Measurements from ENCODE around the gene PHF3.

PHF3 gene

DNA sequence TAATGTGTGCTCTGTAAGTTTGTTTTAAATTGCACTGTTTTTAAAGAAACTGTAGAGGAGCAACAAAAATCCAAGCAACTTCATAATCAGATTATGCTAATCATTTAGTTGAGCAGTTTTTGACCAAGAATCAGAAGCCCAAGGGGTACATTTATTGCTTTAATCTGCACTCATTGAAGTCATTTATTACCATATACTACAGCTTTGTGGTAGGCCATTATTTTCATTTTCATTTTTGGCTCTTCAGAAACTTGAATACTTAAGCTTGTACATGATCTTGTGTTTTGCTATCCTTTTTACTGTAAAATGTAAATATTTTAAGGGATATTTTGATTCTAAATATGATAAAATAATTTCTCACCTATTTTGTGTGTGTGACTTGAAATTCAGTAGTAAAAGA, 78.5 kb downstream of the PHF3 start:
- no peak for TF ChIP-seq CTCF (IDR thresholded peaks at IDR 0.05; ENCODE audit: insufficient read depth, low read length, poor library complexity, severe bottlenecking)
- H3K27me3 ChIP-seq (replicated peaks; ENCODE audit: control insufficient read depth, insufficient read depth, low read length), result no peaks in the 10 kb centered on the region
- no peak for DNase-seq (ENCODE audit: extremely low read depth, insufficient read length)
- no peak overlapping the region for H3K4me3 ChIP-seq (replicated peaks; ENCODE audit: low read depth, low read length)
- peaks cover 6% of the 10 kb centered on the region for H3K36me3 ChIP-seq (ENCODE audit: control insufficient read depth, insufficient read depth, low read length)

DNA sequence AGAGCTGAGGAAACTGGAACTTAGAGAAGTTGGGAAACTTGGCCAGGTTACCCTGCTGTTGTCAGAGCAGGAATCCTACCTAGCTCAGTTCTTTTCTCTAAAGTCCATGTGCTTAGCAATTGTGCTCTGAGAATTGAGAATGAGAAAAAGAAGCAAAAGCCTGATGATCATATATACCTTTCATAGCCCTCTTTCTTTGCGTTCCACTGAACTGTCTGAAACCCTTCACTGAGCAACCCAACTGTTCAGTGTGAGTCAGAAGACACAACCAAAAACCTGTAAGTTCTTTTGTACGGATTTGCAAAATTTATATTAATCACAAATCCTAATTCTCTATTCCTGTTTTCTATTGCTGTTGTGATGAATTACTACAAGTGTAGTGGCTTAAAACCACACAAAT, 80.6 kb downstream of the PHF3 start:
- Histone ChIP-seq H3K4me3 (replicated peaks; ENCODE audit: low read depth, low read length) (no peak overlapping the region), H3K36me3 (ENCODE audit: control insufficient read depth, insufficient read depth, low read length) (peaks cover 3% of the 10 kb centered on the region), H3K27me3 (replicated peaks; ENCODE audit: control insufficient read depth, insufficient read depth, low read length) (no peaks in the 10 kb centered on the region)
- DNase-seq (ENCODE audit: extremely low read depth, insufficient read length), result no peak
- no peak for TF ChIP-seq CTCF (IDR thresholded peaks at IDR 0.05; ENCODE audit: insufficient read depth, low read length, poor library complexity, severe bottlenecking)

DNA sequence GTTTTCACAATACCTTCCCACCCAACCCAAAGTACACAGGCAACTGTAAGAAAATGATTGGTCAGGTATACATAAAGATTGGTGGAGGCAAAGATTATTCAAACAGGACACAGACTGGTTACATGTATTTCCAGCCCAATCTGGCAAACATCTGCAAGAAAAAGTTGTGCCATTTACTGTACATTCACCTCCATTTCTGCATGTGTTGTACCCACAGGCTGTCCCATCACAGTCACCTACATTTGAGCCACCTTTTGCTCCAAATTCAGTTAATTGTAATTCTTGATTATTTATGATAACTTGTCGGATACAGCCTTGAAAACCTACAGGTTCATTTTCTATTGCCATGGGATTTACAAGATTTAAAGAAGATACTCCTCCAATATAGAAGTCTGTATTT, 85.6 kb downstream of the PHF3 start:
- TF ChIP-seq CTCF (IDR thresholded peaks at IDR 0.05; ENCODE audit: insufficient read depth, low read length, poor library complexity, severe bottlenecking), result no peak
- no peaks in the 10 kb centered on the region for H3K36me3 ChIP-seq (ENCODE audit: control insufficient read depth, insufficient read depth, low read length)
- H3K4me3 ChIP-seq (replicated peaks; ENCODE audit: low read depth, low read length), result no peak overlapping the region
- no peaks in the 10 kb centered on the region for H3K27me3 ChIP-seq (replicated peaks; ENCODE audit: control insufficient read depth, insufficient read depth, low read length)
- no peak for DNase-seq (ENCODE audit: extremely low read depth, insufficient read length)

GRCh38 chr6:63724721-63725120, 89.1 kb downstream of the PHF3 start:
- no peak for TF ChIP-seq CTCF (IDR thresholded peaks at IDR 0.05; ENCODE audit: insufficient read depth, low read length, poor library complexity, severe bottlenecking)
- Histone ChIP-seq H3K36me3 (ENCODE audit: control insufficient read depth, insufficient read depth, low read length) (no peaks in the 10 kb centered on the region), H3K27me3 (replicated peaks; ENCODE audit: control insufficient read depth, insufficient read depth, low read length) (no peaks in the 10 kb centered on the region), H3K4me3 (replicated peaks; ENCODE audit: low read depth, low read length) (no peak overlapping the region)
- DNase-seq (ENCODE audit: extremely low read depth, insufficient read length), result no peak

DNA sequence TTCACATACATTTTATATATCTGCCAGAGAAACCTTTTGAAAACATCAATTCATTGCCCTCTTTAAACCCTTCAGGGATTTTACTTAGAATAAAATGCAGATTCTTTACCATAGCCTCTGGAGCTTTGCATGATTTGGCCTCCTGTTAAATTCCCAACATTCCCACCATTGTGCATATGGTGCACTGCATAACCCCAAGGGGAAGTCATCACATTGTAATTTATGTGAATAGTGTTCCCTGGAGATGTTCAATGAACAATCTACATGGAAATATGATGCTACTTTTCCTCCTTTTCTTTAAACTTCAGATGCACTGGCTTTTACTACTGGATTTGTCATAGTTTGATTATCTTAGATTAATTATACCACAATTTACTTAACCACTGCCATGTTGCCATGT, 94.7 kb downstream of the PHF3 start:
- no peak overlapping the region for H3K4me3 ChIP-seq (replicated peaks; ENCODE audit: low read depth, low read length)
- H3K27me3 ChIP-seq (replicated peaks; ENCODE audit: control insufficient read depth, insufficient read depth, low read length), result no peaks in the 10 kb centered on the region
- no peaks in the 10 kb centered on the region for H3K36me3 ChIP-seq (ENCODE audit: control insufficient read depth, insufficient read depth, low read length)
- no peak for DNase-seq (ENCODE audit: extremely low read depth, insufficient read length)
- TF ChIP-seq CTCF (IDR thresholded peaks at IDR 0.05; ENCODE audit: insufficient read depth, low read length, poor library complexity, severe bottlenecking), result no peak

DNA sequence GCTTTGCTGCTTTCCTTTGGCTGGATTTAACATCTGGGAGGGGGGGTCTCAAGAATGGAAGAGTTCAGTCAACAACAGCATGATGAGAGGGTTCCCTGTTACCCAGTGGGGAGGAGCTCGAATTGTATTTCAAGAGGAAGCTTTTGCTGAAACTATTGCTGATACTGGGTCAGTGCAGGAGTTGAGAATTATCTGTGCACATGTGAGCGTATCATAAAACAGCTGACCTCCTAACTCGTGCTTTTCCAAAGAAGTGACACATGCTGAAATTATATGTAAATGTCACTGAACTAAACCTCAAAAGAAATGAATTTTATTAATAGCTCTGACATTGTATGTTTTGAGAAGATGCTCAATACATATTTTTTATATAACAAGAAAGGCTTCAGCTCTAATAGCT, 96.3 kb downstream of the PHF3 start:
- Histone ChIP-seq H3K36me3 (ENCODE audit: control insufficient read depth, insufficient read depth, low read length) (no peaks in the 10 kb centered on the region), H3K4me3 (replicated peaks; ENCODE audit: low read depth, low read length) (no peak overlapping the region), H3K27me3 (replicated peaks; ENCODE audit: control insufficient read depth, insufficient read depth, low read length) (no peaks in the 10 kb centered on the region)
- DNase-seq (ENCODE audit: extremely low read depth, insufficient read length), result no peak
- no peak for TF ChIP-seq CTCF (IDR thresholded peaks at IDR 0.05; ENCODE audit: insufficient read depth, low read length, poor library complexity, severe bottlenecking)

Data from GM06990 (cell line).